ENCODE measurements around the gene ZNF277. TPM values are rescaled to one million over a fixed set of nuclear protein-coding genes. Genes with fewer than 3 reads are reported as not detected.

Gene ZNF277
- total RNA-seq, 1 experiment from 2014 or later: 21.3 TPM

DNA sequence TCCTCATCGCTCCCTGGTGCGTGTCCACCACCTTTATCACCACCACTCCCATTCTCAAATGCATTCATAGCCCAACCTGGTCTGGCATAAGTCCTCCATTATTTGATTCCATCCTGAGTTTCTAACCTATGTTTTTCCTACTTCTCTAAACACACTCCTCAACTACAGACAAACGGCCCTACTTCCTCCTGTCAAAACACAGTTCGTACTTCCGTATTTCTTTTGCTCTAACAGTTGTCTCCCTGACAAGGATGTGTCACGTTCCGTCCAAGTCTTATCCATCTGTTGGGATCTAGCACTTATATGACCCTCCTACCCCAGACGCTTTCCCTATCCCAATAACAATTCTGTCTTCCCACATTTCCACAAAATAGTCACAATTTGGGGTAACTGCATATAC is 47.1 kb upstream of the ZNF277 start (continued):
- TF ChIP-seq, protein P1, sequence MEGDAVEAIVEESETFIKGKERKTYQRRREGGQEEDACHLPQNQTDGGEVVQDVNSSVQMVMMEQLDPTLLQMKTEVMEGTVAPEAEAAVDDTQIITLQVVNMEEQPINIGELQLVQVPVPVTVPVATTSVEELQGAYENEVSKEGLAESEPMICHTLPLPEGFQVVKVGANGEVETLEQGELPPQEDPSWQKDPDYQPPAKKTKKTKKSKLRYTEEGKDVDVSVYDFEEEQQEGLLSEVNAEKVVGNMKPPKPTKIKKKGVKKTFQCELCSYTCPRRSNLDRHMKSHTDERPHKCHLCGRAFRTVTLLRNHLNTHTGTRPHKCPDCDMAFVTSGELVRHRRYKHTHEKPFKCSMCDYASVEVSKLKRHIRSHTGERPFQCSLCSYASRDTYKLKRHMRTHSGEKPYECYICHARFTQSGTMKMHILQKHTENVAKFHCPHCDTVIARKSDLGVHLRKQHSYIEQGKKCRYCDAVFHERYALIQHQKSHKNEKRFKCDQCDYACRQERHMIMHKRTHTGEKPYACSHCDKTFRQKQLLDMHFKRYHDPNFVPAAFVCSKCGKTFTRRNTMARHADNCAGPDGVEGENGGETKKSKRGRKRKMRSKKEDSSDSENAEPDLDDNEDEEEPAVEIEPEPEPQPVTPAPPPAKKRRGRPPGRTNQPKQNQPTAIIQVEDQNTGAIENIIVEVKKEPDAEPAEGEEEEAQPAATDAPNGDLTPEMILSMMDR (IDR thresholded peaks at IDR 0.05 in 2 of 3, conservative IDR thresholded peaks at IDR 0.05 in 1 of 3; ENCODE audit: borderline replicate concordance in 1 of 3, insufficient read depth in 1 of 3, low read depth in 2 of 3, low read length in 2 of 3): no peak
- no peak for TF ChIP-seq POLR2A (IDR thresholded peaks at IDR 0.05; ENCODE audit: borderline replicate concordance, extremely low read depth, insufficient read depth, insufficient read length)
- TF ChIP-seq, protein P2, sequence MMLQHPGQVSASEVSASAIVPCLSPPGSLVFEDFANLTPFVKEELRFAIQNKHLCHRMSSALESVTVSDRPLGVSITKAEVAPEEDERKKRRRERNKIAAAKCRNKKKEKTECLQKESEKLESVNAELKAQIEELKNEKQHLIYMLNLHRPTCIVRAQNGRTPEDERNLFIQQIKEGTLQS (IDR thresholded peaks at IDR 0.05): no peak

DNA sequence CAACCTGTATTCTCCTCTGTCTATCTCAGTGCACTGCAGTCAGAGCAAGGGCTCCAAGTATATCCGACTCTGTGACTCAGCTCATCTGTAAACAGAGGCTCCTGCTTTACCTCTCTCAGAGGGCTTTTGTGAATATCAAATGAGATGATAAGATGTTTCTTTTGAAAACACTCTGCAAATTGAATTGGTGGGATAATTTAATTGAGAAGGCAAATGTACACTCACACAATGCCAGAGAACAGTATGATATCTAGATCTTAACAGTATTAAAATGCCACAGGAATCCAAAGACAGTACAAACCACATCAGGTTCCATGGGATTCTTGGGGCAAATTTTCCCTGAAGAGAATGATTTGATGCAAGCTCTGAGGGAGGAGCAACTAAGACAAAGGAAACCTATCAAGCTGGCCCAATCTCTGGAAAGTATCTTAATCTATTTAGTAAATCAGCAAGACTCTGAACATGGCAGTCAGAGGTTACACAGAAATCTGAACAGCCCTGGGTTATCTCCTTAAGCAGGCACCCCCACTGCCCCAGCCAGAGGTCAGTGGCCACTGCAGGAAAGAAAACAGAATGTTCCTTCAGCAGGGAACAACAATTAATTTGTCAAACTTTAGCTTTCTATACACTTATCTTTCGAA is 46.2 kb upstream of the ZNF277 start:
- Histone ChIP-seq H3K4me2 (ENCODE audit: low read length) (no peak overlapping the region), H2AFZ (ENCODE audit: low read depth, low read length, poor library complexity, severe bottlenecking) (no peak overlapping the region), H3K36me3 (ENCODE audit: control insufficient read depth in 1 of 2, insufficient read depth in 2 of 2, low read length in 2 of 2) (no peaks in the 10 kb centered on the region), H3K4me3 (replicated peaks in 1 of 2; ENCODE audit: low read depth in 1 of 2, low read length in 2 of 2) (no peak overlapping the region), H3K27ac (ENCODE audit: low read depth, low read length) (no peak overlapping the region), H3K9ac (ENCODE audit: low read length) (no peak overlapping the region), H3K4me1 (ENCODE audit: control insufficient read depth in 1 of 2, insufficient read depth in 2 of 2, low read length in 2 of 2) (no peaks in the 10 kb centered on the region), H3K27me3 (ENCODE audit: insufficient read depth, low read length) (no peaks in the 10 kb centered on the region), H4K20me1 (ENCODE audit: insufficient read depth) (no peaks in the 10 kb centered on the region), H3K9me2 (ENCODE audit: insufficient read depth) (no peaks in the 10 kb centered on the region), H3K79me2 (ENCODE audit: insufficient read depth, low read length) (no peaks in the 10 kb centered on the region), H3K9me3 (ENCODE audit: control insufficient read depth in 1 of 2, insufficient read depth in 1 of 2, low read depth in 1 of 2, low read length in 2 of 2) (no peaks in the 10 kb centered on the region)
- CTCF ChIA-PET: no interaction called here
- TF ChIP-seq FOSL1 (IDR thresholded peaks at IDR 0.05; ENCODE audit: low read depth): no peak
- TF ChIP-seq JUND (IDR thresholded peaks at IDR 0.05): no peak
- TF ChIP-seq, protein P2 (IDR thresholded peaks at IDR 0.05): no peak
- TF ChIP-seq POLR2AphosphoS5 (IDR thresholded peaks at IDR 0.05; ENCODE audit: low read depth, low read length): no peak
- RAD21 ChIA-PET (ENCODE audit: low non-redundant PET in 1 of 2, low total read pairs in 2 of 2, uncharacterized antibody in 2 of 2, unreplicated experiment in 2 of 2): no interaction called here
- BruUV-seq (replicated peaks): no TSS peak
- DNase-seq (ENCODE audit: low read depth, low spot score) (no peak), ATAC-seq (no peak)
- intact Hi-C loops (cut with micrococcal nuclease): no loop called here
- POLR2A ChIA-PET: no interaction called here

Data from HCT116 (cell line).